GM12874 (cell line): ENCODE results near the gene MSH3.

Source experiments
- CTCF ChIP-seq: IDR thresholded peaks from 2 replicates; pipeline ENCODE4 v1.5.1; 2011; ENCODE audit warnings: low read depth, mild to moderate bottlenecking, control low read depth, low read length, moderate library complexity; ENCODE audit not compliant: insufficient read depth

Gene MSH3

DNA sequence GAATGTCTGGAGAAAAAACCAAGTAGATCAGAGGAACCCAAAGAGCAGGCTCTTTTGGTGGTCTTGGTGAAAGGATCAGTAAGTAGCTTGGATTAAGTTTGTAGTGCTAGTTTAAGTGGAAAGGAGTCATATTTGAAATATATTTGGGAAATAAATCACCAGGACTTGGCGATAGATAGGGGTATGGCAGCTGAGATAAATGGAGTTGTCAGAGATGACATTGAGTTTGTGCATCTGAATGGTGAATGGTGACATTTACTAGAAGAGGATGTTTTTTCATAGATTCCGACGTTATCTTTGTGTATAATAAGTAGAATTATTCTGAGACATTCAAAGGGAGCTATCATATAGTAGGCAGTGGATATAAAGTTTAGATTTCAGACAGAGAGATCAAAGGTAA lies 162.1 kb downstream of the MSH3 start:
- no peak for TF ChIP-seq CTCF

GRCh38 chr5:80820685-80821084 lies 166.2 kb downstream of the MSH3 start:
- no peak for TF ChIP-seq CTCF

DNA sequence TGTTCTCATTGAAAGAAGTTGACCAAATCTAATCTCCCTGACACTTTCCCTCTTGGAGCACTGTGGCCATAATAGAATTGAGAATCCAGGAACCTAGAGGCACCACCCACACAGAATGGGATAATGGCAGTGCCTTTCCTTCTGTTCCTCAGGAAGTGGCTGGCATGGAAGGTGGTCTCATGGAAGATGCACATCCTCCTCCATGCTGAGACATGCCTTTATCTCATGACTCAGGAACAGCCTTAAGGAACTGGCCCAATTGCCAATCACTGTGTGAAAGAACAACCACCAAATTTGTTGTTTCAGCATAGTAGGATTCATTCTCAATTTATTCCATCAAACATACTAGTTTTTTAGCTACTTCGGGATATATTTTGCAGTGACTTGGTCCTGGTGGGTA lies 168.2 kb downstream of the MSH3 start:
- no peak for TF ChIP-seq CTCF

- TF ChIP-seq CTCF: no peak
Observed at GRCh38 chr5:80825786-80826460, 171.5 kb downstream of the MSH3 start.

GRCh38 chr5:80834710-80835109 lies 180.3 kb downstream of the MSH3 start:
- TF ChIP-seq CTCF: no peak

GRCh38 chr5:80835128-80835527 lies 180.7 kb downstream of the MSH3 start:
- no peak for TF ChIP-seq CTCF

GRCh38 chr5:80837679-80838078 lies 183.2 kb downstream of the MSH3 start:
- no peak for TF ChIP-seq CTCF
